IMR-90 (cell line): ENCODE results near the gene ADAMTS17.

Source experiments
- CEBPB ChIP-seq: IDR thresholded peaks from 2 replicates; pipeline ENCODE4 v1.6.1; 2012; ENCODE audit warnings: low read depth, low read length, improper control_type of control experiment
- CTCF ChIP-seq: conservative IDR thresholded peaks from 2 replicates; pipeline ENCODE4 v1.5.1; 2012; ENCODE audit warnings: mild to moderate bottlenecking, low read depth, low read length, improper control_type of control experiment
- MXI1 ChIP-seq: IDR thresholded peaks from 2 replicates; pipeline ENCODE4 v1.6.1; 2012; ENCODE audit warnings: low read depth, mild to moderate bottlenecking, low read length, moderate library complexity, borderline replicate concordance
- POLR2A ChIP-seq: IDR thresholded peaks from 2 replicates; pipeline ENCODE4 v1.6.1; 2012; ENCODE audit warnings: mild to moderate bottlenecking, low read depth, low read length
- RAD21 ChIP-seq: IDR thresholded peaks from 2 replicates; pipeline ENCODE4 v1.6.1; 2012; ENCODE audit warnings: low read length, improper control_type of control experiment
- RFX5 ChIP-seq: IDR thresholded peaks from 2 replicates; pipeline ENCODE4 v1.8.0; 2012; ENCODE audit warnings: low read depth, mild to moderate bottlenecking, low read length, moderate library complexity
- SMC3 ChIP-seq: fragments of 150-350 bp; IDR thresholded peaks from 2 replicates; pipeline ENCODE4 v1.6.1; 2016; ENCODE audit warnings: low read depth, mild to moderate bottlenecking, antibody characterized with exemption, low read length, moderate library complexity

DNA sequence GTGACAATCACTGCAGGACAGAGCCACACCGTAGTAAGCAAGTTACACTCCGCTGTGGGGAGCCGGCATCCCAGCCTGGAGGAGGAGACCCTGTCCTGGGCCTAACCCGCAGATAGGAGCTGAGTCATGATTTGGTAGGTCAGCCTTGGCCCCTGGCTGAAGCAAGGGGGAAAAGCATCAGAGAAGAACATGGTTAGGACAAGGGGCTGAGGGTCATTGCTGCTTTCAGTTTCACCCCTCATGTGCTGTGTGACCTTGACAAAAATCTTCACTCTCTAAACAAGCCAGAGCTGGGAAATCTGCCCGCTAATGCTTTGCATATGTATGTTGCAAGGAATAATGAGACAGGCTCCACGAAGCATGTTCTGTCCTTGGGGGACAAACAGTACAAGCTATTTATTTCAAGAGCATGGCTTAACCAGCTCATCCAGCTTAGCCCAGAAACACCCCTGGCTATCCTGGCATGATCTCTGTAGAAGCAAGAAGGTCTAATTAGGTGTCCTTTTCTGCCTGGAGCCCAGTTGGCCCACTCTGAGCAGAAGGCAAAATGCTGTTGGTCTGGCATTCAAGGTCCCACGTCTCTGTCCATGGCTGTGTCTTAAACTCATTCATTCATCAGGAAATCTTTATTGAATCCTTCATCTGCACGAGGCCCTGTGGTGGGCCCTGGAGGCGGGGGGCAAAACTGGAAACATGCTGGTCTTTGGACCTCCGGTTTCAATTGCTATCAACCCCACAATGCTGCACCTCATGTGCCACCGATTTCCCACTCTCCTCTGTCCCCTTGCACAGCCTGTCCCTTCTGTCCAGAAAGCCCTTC is 387.2 kb downstream of the ADAMTS17 start:
- TF ChIP-seq MXI1 = no peak
- no peak for TF ChIP-seq CTCF
- TF ChIP-seq POLR2A = no peak
- no peak for TF ChIP-seq RAD21
- no peak for TF ChIP-seq RFX5
- TF ChIP-seq CEBPB = no peak
- TF ChIP-seq SMC3 = no peak
